Measurements from ENCODE around the gene SLC16A5. TPM values are rescaled to one million over a fixed set of nuclear protein-coding genes. Genes with fewer than 3 reads are reported as not detected.
A peak's percentile ranks its signal among the peaks of the same experiment; 100 is the strongest.

The SLC16A5 gene
- total RNA-seq, 6 experiments from 2014 or later, result 1.2 to 3.7 (median 1.7) TPM

DNA sequence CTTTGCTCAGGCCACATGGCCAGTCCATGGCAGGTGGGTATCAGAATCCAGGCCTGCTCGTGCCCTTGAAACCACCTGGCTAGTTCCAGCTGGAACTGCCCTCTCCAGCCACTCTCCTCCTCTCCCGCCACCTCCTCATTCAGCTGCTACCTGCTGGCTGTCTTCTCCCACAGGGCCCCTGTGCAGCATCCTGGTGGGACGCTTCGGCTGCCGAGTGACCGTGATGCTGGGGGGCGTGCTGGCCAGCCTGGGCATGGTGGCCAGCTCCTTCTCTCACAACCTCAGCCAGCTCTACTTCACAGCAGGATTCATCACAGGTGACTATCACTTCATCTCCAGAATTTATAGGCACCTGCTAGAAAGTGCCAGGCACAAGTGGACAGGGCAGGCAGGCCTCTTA, 10.1 kb downstream of the SLC16A5 start:
- peaks cover 0 to 6% (median 0%) of the 10 kb centered on the region in 4 donors for H3K4me1 ChIP-seq
- WGBS (ENCODE audit: insufficient coverage, low coverage, low lambda C conversion rate, missing lambda C conversion rate), result 89% methylated on average over 7 of the region's 7 CpGs
- H3K36me3 ChIP-seq, result no peaks in the 10 kb centered on the region
- intact Hi-C loops (cut with DNase I), result no loop called here
- H3K9me3 ChIP-seq, result no peaks in the 10 kb centered on the region
- H3K27me3 ChIP-seq, result no peaks in the 10 kb centered on the region
- H3K27ac ChIP-seq, result no peak overlapping the region
- TF ChIP-seq, protein P1, sequence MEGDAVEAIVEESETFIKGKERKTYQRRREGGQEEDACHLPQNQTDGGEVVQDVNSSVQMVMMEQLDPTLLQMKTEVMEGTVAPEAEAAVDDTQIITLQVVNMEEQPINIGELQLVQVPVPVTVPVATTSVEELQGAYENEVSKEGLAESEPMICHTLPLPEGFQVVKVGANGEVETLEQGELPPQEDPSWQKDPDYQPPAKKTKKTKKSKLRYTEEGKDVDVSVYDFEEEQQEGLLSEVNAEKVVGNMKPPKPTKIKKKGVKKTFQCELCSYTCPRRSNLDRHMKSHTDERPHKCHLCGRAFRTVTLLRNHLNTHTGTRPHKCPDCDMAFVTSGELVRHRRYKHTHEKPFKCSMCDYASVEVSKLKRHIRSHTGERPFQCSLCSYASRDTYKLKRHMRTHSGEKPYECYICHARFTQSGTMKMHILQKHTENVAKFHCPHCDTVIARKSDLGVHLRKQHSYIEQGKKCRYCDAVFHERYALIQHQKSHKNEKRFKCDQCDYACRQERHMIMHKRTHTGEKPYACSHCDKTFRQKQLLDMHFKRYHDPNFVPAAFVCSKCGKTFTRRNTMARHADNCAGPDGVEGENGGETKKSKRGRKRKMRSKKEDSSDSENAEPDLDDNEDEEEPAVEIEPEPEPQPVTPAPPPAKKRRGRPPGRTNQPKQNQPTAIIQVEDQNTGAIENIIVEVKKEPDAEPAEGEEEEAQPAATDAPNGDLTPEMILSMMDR (IDR thresholded peaks at IDR 0.05), result no peak
- H3K4me3 ChIP-seq, result no peak overlapping the region
- ATAC-seq (no peak), DNase-seq (peak in 1 of 3 donors; percentile 46)

DNA sequence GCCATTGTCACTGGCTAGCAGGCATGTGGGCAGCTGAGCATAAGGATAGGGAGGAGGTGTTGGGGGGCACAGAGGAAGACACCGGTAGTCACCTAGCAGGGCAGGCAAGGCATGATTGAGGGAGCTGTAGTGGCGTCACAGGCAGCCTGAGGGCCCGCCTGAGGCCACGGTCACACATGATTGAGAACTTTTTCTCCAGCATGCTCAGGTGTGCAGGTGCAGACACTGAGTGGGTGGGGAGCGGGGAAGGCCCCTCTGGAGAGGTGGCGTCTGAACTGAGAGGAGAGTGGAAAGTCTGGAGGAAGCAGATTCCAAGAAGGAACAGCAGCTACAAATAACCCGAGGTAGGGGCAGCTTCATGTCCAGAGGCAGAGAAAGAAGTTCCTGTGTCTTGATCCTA, 11.1 kb downstream of the SLC16A5 start:
- Histone ChIP-seq H3K27ac (no peak overlapping the region), H3K36me3 (no peaks in the 10 kb centered on the region), H3K4me1 (peaks cover 0 to 6% (median 0%) of the 10 kb centered on the region in 4 donors), H3K9me3 (no peaks in the 10 kb centered on the region), H3K27me3 (no peaks in the 10 kb centered on the region), H3K4me3 (no peak overlapping the region)
- 87% methylated on average over 5 of the region's 7 CpGs for WGBS (ENCODE audit: insufficient coverage, low coverage, low lambda C conversion rate, missing lambda C conversion rate)
- ATAC-seq (no peak), DNase-seq (peak in 1 of 3 donors; percentile 42)
- intact Hi-C loops (cut with DNase I), result no loop called here
- TF ChIP-seq POLR2A (IDR thresholded peaks at IDR 0.05), result no peak
- TF ChIP-seq, protein P1 (IDR thresholded peaks at IDR 0.05), result no peak

DNA sequence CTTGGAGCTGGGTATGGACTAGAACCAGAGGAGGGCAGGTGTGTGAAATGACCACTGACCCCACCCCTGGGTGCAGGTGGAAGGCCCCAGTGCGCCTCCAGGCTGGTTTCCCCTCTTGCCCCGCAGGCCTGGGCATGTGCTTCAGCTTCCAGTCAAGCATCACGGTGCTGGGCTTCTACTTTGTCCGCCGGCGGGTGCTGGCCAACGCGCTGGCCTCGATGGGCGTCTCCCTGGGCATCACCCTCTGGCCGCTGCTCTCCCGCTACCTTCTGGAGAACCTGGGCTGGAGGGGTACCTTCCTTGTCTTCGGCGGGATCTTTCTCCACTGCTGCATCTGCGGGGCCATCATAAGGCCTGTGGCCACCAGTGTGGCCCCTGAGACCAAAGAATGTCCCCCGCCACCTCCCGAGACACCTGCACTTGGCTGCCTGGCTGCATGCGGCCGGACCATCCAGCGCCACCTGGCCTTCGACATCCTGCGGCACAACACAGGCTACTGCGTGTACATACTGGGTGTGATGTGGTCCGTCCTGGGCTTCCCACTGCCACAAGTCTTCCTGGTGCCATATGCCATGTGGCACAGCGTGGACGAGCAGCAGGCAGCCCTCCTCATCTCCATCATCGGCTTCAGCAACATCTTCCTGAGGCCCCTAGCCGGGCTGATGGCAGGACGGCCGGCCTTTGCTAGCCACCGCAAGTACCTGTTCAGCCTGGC, 12.3 kb downstream of the SLC16A5 start:
- DNase-seq, result no peak
- TF ChIP-seq POLR2A (IDR thresholded peaks at IDR 0.05), result no peak
- TF ChIP-seq, protein P1 (IDR thresholded peaks at IDR 0.05), result no peak

DNA sequence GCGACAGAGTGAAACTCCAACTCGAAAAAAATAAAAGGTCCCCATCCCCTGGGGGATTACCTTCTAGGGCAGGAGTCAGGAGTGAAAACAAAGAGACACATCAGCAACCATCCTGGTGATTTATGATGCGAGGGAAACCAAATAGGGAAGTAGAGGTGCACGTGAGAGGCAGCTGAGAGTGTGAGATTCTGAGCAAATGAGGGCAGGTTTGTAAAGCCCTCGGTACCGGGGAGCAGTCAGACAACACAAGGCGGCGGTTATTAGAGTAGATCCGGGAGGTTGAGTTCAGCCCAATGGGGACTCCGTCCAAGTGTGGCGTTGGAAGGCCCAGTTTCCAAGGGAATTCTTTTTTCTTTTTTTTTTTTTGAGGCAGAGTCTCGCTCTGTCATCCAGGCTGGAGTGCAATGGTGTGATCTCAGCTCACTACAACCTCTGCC, 14.6 kb downstream of the SLC16A5 start:
- Histone ChIP-seq H3K36me3 (no peaks in the 10 kb centered on the region), H3K9me3 (no peaks in the 10 kb centered on the region), H3K27me3 (no peaks in the 10 kb centered on the region), H3K4me3 (no peak overlapping the region), H3K4me1 (no peaks in the 10 kb centered on the region), H3K27ac (no peak overlapping the region)
- intact Hi-C loops (cut with DNase I), result no loop called here
- TF ChIP-seq POLR2A (IDR thresholded peaks at IDR 0.05), result no peak
- TF ChIP-seq, protein P1 (IDR thresholded peaks at IDR 0.05), result no peak
- no peak for DNase-seq
- 60% methylated on average over 8 of the region's 12 CpGs for WGBS (ENCODE audit: insufficient coverage, low coverage, low lambda C conversion rate, missing lambda C conversion rate)
- peak in 1 of 4 donors; percentile 25 for ATAC-seq

More for the DNA sequence above, 12.3 kb downstream of the SLC16A5 start:
- Histone ChIP-seq H3K4me3 (no peak overlapping the region), H3K27me3 (no peaks in the 10 kb centered on the region), H3K36me3 (no peaks in the 10 kb centered on the region), H3K27ac (no peak overlapping the region), H3K9me3 (no peaks in the 10 kb centered on the region), H3K4me1 (peaks cover 0 to 6% (median 0%) of the 10 kb centered on the region in 4 donors)
- WGBS (ENCODE audit: insufficient coverage, low coverage, low lambda C conversion rate, missing lambda C conversion rate), result no CpG with 5 or more reads among the region's 31 CpGs
- intact Hi-C loops (cut with DNase I), result no loop called here
- ATAC-seq, result no peak
